GM21360 (cell line): ENCODE measurements around the gene DGUOK.

Experiments
- ATAC-seq: cut with Tn5 transposase; IDR thresholded peaks from one replicate; pipeline ENCODE4 v1.9.1; 2021; ENCODE audit warnings: mild to moderate bottlenecking, moderate library complexity; ENCODE audit not compliant: unreplicated experiment

Gene DGUOK

GRCh38 chr2:73993778-73994177 lies 67.1 kb downstream of the DGUOK start:
- no peak for ATAC-seq

- no peak for ATAC-seq
Observed at GRCh38 chr2:73994178-73994831, 67.6 kb downstream of the DGUOK start.

GRCh38 chr2:73995810-73996209 lies 69.1 kb downstream of the DGUOK start:
- ATAC-seq = no peak

GRCh38 chr2:73997813-73998212 lies 71.1 kb downstream of the DGUOK start:
- no peak for ATAC-seq

GRCh38 chr2:73998451-73998850 lies 71.8 kb downstream of the DGUOK start:
- ATAC-seq = no peak

GRCh38 chr2:73998933-73999332 lies 72.3 kb downstream of the DGUOK start:
- ATAC-seq = no peak

- no peak for ATAC-seq
Observed at GRCh38 chr2:73999881-74000597, 73.4 kb downstream of the DGUOK start.

GRCh38 chr2:74000666-74001065 lies 74.0 kb downstream of the DGUOK start:
- no peak for ATAC-seq

GRCh38 chr2:74001121-74001520 lies 74.4 kb downstream of the DGUOK start:
- no peak for ATAC-seq

- ATAC-seq = peak; percentile 44
Observed at GRCh38 chr2:74001781-74002504, 75.3 kb downstream of the DGUOK start.

- peak; percentile 82 for ATAC-seq
Observed at GRCh38 chr2:74002505-74003421, 76.1 kb downstream of the DGUOK start.

- no peak for ATAC-seq
Observed at GRCh38 chr2:74003494-74004211, 77.0 kb downstream of the DGUOK start.

GRCh38 chr2:74004212-74005182 lies 77.8 kb downstream of the DGUOK start:
- no peak for ATAC-seq

- no peak for ATAC-seq
Observed at GRCh38 chr2:74005786-74006185, 79.1 kb downstream of the DGUOK start.

GRCh38 chr2:74006459-74006858 lies 79.8 kb downstream of the DGUOK start:
- ATAC-seq = no peak

GRCh38 chr2:74007121-74007520 lies 80.4 kb downstream of the DGUOK start:
- no peak for ATAC-seq

GRCh38 chr2:74007711-74008110 lies 81.0 kb downstream of the DGUOK start:
- no peak for ATAC-seq
